GM23248 (cell line): ENCODE measurements around the gene TLR1. TPM values are rescaled to one million over a fixed set of nuclear protein-coding genes. Genes with fewer than 3 reads are reported as not detected.
"Not testable (repeated sequence)": the region's sequence is repeated elsewhere in the genome, so short reads cannot be mapped to it uniquely, and the experiment has no call there.

Experiments used
- DNase-seq: peaks from one replicate; pipeline ENCODE4 v3.0.0-alpha.2; 2015
- H2AFZ ChIP-seq: fragments of 200-600 bp; sonication (generic); 2 replicates; pipeline ENCODE4 v1.6.1; 2016; ENCODE audit warnings: antibody characterized with exemption
- H3F3A ChIP-seq: fragments of 200-600 bp; sonication (generic); 2 replicates; pipeline ENCODE4 v1.6.1; 2016; ENCODE audit warnings: mild to moderate bottlenecking, antibody characterized with exemption, mixed run types; ENCODE audit not compliant: insufficient read depth
- H3K27ac ChIP-seq: fragments of 200-600 bp; sonication (generic); 2 replicates; pipeline ENCODE4 v1.5.1; 2016; ENCODE audit warnings: mild to moderate bottlenecking
- H3K27me3 ChIP-seq: fragments of 200-600 bp; sonication (generic); replicated peaks from 2 replicates; pipeline ENCODE4 v1.6.1; 2016; ENCODE audit warnings: mild to moderate bottlenecking; ENCODE audit not compliant: insufficient read depth
- H3K36me3 ChIP-seq: fragments of 200-600 bp; sonication (generic); 2 replicates; pipeline ENCODE4 v1.6.1; 2016; ENCODE audit warnings: low read depth, mild to moderate bottlenecking
- H3K4me1 ChIP-seq: fragments of 200-600 bp; sonication (generic); 2 replicates; pipeline ENCODE4 v1.6.1; 2016; ENCODE audit warnings: mild to moderate bottlenecking; ENCODE audit not compliant: insufficient read depth
- H3K4me2 ChIP-seq: fragments of 200-600 bp; sonication (generic); one replicate; pipeline ENCODE4 v1.6.1; 2016; ENCODE audit warnings: mild to moderate bottlenecking; ENCODE audit not compliant: unreplicated experiment
- H3K4me3 ChIP-seq: fragments of 200-600 bp; sonication (generic); 2 replicates; pipeline ENCODE4 v1.5.1; 2016; ENCODE audit warnings: mild to moderate bottlenecking
- H3K79me2 ChIP-seq: fragments of 200-600 bp; sonication (generic); 2 replicates; pipeline ENCODE4 v1.6.1; 2016; ENCODE audit warnings: mild to moderate bottlenecking; ENCODE audit not compliant: insufficient read depth
- H3K9ac ChIP-seq: fragments of 200-600 bp; sonication (generic); 2 replicates; pipeline ENCODE4 v1.6.1; 2016; ENCODE audit warnings: mild to moderate bottlenecking
- H3K9me2 ChIP-seq: fragments of 200-600 bp; sonication (generic); 2 replicates; pipeline ENCODE4 v1.6.1; 2016; ENCODE audit warnings: mixed run types, mild to moderate bottlenecking, moderate library complexity; ENCODE audit not compliant: insufficient read depth
- H3K9me3 ChIP-seq: fragments of 200-600 bp; sonication (generic); one replicate; pipeline ENCODE4 v1.6.1; 2017; ENCODE audit warnings: low read depth
- H4K20me1 ChIP-seq: fragments of 200-600 bp; sonication (generic); 2 replicates; pipeline ENCODE4 v1.6.0; 2016; ENCODE audit not compliant: insufficient read depth
- EZH2 ChIP-seq: fragments of 200-600 bp; sonication (generic); IDR thresholded peaks from 2 replicates; pipeline ENCODE4 v1.6.1; 2018; ENCODE audit warnings: antibody characterized with exemption, mild to moderate bottlenecking; ENCODE audit not compliant: insufficient read depth, poor library complexity, severe bottlenecking
- EZH2phosphoT487 ChIP-seq: fragments of 200-600 bp; sonication (generic); IDR thresholded peaks from 2 replicates; pipeline ENCODE4 v1.6.1; 2018; ENCODE audit warnings: antibody characterized with exemption, moderate library complexity, mild to moderate bottlenecking, low read depth; ENCODE audit not compliant: insufficient read depth
- WGBS, 2 experiments: methylation state at CpG; one replicate each; pipeline ENCODE4 v1.1.6; 2015 to 2017; ENCODE audit warnings: low lambda C conversion rate in 2 of 2, low coverage in 1 of 2; ENCODE audit errors: missing lambda C conversion rate in 2 of 2; 5-methylcytosine and 5-hydroxymethylcytosine counted together
- in situ Hi-C: fragments of 300-500 bp; cut with MboI; formaldehyde crosslinking; loops from 2 replicates; pipeline ENCODE4 v1.15.0; 2020
- polyA plus RNA-seq: library from polyadenylated mRNA; unstranded; fragments of >200 nt; fragmentation: Nextera tagmentation; extraction: Ambion mirVana; gene quantifications from 2 replicates; pipeline ENCODE4 v1.2.1, GENCODE V29; 2016
- total RNA-seq: library from RNA; depleted of rRNA; stranded (reverse); fragments of >200 nt; shearing (Covaris generic); gene quantifications from 2 replicates; pipeline ENCODE4 v1.2.3, GENCODE V29; 2014

Gene TLR1
- total and polyA plus RNA-seq, 2 experiments from 2014 or later: 0.11 TPM; not detected in 1

DNA sequence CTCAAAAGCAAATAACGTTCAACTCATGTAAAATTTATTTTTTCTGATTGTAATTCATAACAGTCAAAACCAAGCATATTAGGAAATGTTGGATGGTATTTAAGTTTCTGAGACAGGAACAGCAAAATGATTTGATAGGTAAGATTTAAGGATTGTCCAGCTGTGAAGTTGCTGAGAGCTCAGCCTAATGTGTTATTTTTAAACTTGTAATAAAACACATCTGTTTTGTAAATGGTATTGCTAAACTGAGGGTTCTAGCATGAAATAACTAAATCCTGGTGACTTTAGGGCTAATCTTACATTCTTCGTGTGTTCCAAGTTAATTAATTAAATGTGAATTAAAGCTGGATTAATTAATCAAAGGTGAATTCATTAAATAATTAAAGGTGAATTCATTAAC lies 35.1 kb downstream of the TLR1 start:
- no peaks in the 10 kb centered on the region for H3F3A ChIP-seq
- peaks cover 8% of the 10 kb centered on the region; the same call in 1 of the 2 replicates for H3K27me3 ChIP-seq
- H2AFZ ChIP-seq: no peak overlapping the region
- H3K9ac ChIP-seq: no peak overlapping the region
- TF ChIP-seq EZH2 (no peak), EZH2phosphoT487 (no peak)
- H3K9me3 ChIP-seq: no peaks in the 10 kb centered on the region
- DNase-seq: no peak
- no peaks in the 10 kb centered on the region for H3K36me3 ChIP-seq
- no peak overlapping the region for H3K27ac ChIP-seq
- 3 to 8% methylated on average over 2 of the region's 2 CpGs for WGBS, 2 experiments
- 0 out of 2 replicates have a peak, but pooled peaks cover 4% of the 10 kb centered on the region for H3K4me1 ChIP-seq
- H3K4me3 ChIP-seq: no peak overlapping the region
- in situ Hi-C loops: no loop called here
- H4K20me1 ChIP-seq: no peaks in the 10 kb centered on the region
- H3K9me2 ChIP-seq: no peaks in the 10 kb centered on the region
- no peak overlapping the region for H3K4me2 ChIP-seq
- H3K79me2 ChIP-seq: no peaks in the 10 kb centered on the region

- Histone ChIP-seq H3K9me3 (no peaks in the 10 kb centered on the region), H3K27ac (no peak overlapping the region), H3K4me1 (0 out of 2 replicates have a peak, but pooled peaks cover 4% of the 10 kb centered on the region), H3K4me2 (no peak overlapping the region), H3K27me3 (peaks cover 3% of the 10 kb centered on the region; the same call in 1 of the 2 replicates), H2AFZ (no peak overlapping the region), H4K20me1 (no peaks in the 10 kb centered on the region), H3K79me2 (no peaks in the 10 kb centered on the region), H3K9ac (no peak overlapping the region), H3K9me2 (no peaks in the 10 kb centered on the region), H3K36me3 (no peaks in the 10 kb centered on the region), H3K4me3 (no peak overlapping the region), H3F3A (no peaks in the 10 kb centered on the region)
- in situ Hi-C loops: no loop called here
- no peak for DNase-seq
- WGBS, 2 experiments: 56 to 61% methylated on average over 5 of the region's 5 CpGs
- no peak for TF ChIP-seq EZH2phosphoT487
- no peak for TF ChIP-seq EZH2
Observed at GRCh38 chr4:38768968-38769394, 35.6 kb downstream of the TLR1 start.

DNA sequence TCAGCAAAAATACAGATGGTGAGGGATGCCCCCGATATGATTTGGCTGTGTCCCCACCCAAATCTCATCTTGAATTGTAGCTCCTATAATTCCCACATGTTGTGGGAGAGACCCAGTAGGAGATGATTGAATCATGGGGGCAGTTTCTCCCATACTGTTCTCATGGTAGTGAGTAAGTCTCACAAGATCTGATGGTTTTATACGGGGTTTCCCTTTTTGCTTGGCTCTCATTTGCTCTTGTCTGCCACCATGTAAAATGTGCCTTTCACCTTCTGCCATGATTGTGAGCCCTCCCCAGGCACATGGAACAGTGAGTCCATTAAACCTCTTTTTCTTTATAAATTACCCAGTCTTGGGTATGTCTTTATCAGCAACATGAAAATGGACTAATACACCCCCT lies 37.7 kb downstream of the TLR1 start:
- H3K9me3 ChIP-seq, H3K4me1 ChIP-seq, H3K27me3 ChIP-seq, H3K4me3 ChIP-seq, H3K4me2 ChIP-seq, H3K9ac ChIP-seq, H3K9me2 ChIP-seq, H3K79me2 ChIP-seq, in situ Hi-C loops, H3K27ac ChIP-seq, H2AFZ ChIP-seq, H4K20me1 ChIP-seq, DNase-seq, H3K36me3 ChIP-seq, H3F3A ChIP-seq: not testable (repeated sequence)
- 70 to 83% methylated on average over 2 of the region's 2 CpGs for WGBS, 2 experiments

DNA sequence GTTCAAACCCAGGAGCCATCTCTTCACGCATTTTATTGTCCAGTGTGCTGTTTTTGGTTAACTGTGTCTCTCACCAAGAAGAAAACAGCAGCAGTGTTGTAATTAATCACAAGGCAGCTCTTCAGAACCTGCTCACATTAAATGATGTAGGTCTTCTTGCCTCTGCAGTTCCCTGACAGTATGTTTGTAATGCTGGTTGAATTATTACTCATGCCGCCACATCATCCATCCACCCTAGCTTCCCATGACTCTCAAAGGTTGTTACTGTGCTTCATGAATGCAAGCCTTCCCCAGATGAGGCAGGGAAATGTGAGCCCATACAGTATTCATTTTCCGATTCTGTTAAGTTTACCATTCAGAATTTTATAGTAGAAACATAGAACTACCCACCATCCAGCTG lies 39.2 kb downstream of the TLR1 start:
- Histone ChIP-seq H4K20me1 (no peaks in the 10 kb centered on the region), H3K9me2 (no peaks in the 10 kb centered on the region), H3K9ac (no peak overlapping the region), H3K4me1 (0 out of 2 replicates have a peak, but pooled peaks cover 4% of the 10 kb centered on the region), H3K27ac (no peak overlapping the region), H3K9me3 (no peaks in the 10 kb centered on the region), H3K27me3 (0 out of 2 replicates have a peak, but pooled peaks cover 4% of the 10 kb centered on the region), H2AFZ (no peak overlapping the region), H3F3A (no peaks in the 10 kb centered on the region), H3K4me3 (no peak overlapping the region), H3K4me2 (no peak overlapping the region), H3K79me2 (no peaks in the 10 kb centered on the region), H3K36me3 (no peaks in the 10 kb centered on the region)
- in situ Hi-C loops: no loop called here
- peak; percentile 51 for DNase-seq
- TF ChIP-seq EZH2 (no peak), EZH2phosphoT487 (no peak)
- WGBS, 2 experiments: 94 to 97% methylated on average over 3 of the region's 3 CpGs

- no peaks in the 10 kb centered on the region for H4K20me1 ChIP-seq
- WGBS, 2 experiments: 96 to 98% methylated on average over 3 of the region's 3 CpGs
- in situ Hi-C loops: no loop called here
- H3K9me2 ChIP-seq: no peaks in the 10 kb centered on the region
- no peak for DNase-seq
- H3K4me2 ChIP-seq: no peak overlapping the region
- H3K79me2 ChIP-seq: no peaks in the 10 kb centered on the region
- H3K4me1 ChIP-seq: 0 out of 2 replicates have a peak, but pooled peaks cover 4% of the 10 kb centered on the region
- H3K27ac ChIP-seq: no peak overlapping the region
- H3F3A ChIP-seq: no peaks in the 10 kb centered on the region
- H3K4me3 ChIP-seq: no peak overlapping the region
- H2AFZ ChIP-seq: no peak overlapping the region
- no peak overlapping the region for H3K9ac ChIP-seq
- H3K36me3 ChIP-seq: no peaks in the 10 kb centered on the region
- H3K9me3 ChIP-seq: no peaks in the 10 kb centered on the region
- H3K27me3 ChIP-seq: 0 out of 2 replicates have a peak, but pooled peaks cover 4% of the 10 kb centered on the region
- TF ChIP-seq EZH2 (no peak), EZH2phosphoT487 (no peak)
Observed at GRCh38 chr4:38764277-38764676, 40.3 kb downstream of the TLR1 start.
